22Rv1 (cell line): ENCODE results near the gene ZBTB1.

Experiments used
- ZFX ChIP-seq: fragments of 450-650 bp; IDR thresholded peaks from 2 replicates; pipeline ENCODE4 v1.6.1; 2017; ENCODE audit warnings: antibody characterized with exemption, borderline replicate concordance
- TF ChIP-seq, protein P1 (sequence below): fragments of 450-650 bp; IDR thresholded peaks from 2 replicates; pipeline ENCODE4 v1.5.1; 2017; ENCODE audit warnings: mild to moderate bottlenecking

DNA sequence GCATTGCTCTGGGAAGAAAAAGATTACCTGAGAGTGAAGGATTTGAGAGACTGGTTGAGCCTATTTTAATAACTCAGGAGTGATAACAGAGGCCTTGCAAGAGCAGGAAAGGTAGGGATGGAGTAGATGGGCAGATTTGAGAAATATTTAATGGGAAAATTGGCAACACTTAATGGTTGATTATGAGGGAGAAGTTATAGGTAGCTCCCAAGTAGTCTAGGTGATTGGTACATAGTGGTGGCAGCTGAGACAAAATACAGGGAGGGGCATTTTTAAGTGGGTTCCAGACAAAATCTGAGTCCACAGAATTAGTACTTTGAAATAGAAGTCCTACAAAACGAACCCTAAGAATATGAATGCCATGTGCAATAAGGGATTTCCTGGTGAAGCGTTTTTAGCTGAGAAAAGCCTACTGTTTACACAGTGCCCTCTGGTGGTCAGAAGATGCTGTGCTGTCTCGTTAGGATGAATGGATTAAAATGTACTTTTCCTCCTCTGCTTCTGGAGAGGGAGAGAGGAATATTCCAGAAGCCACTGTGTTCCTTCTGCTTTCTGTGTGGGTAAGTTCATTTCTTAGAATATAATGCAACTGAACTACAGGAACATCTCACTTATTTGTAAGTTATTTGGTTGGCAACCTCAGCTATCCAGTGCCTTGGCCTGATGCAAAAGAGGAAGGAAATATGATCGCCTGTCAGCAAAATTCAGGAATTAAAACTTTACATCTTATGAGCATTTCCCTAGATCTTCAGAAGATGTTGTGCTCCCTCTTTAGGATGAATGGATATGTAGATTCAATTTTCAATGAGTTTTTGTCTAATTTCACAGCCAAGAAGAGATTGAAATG is 6.5 kb downstream of the ZBTB1 start:
- TF ChIP-seq, protein P1, sequence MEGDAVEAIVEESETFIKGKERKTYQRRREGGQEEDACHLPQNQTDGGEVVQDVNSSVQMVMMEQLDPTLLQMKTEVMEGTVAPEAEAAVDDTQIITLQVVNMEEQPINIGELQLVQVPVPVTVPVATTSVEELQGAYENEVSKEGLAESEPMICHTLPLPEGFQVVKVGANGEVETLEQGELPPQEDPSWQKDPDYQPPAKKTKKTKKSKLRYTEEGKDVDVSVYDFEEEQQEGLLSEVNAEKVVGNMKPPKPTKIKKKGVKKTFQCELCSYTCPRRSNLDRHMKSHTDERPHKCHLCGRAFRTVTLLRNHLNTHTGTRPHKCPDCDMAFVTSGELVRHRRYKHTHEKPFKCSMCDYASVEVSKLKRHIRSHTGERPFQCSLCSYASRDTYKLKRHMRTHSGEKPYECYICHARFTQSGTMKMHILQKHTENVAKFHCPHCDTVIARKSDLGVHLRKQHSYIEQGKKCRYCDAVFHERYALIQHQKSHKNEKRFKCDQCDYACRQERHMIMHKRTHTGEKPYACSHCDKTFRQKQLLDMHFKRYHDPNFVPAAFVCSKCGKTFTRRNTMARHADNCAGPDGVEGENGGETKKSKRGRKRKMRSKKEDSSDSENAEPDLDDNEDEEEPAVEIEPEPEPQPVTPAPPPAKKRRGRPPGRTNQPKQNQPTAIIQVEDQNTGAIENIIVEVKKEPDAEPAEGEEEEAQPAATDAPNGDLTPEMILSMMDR = peak; percentile 96
- no peak for TF ChIP-seq ZFX
